Measurements from ENCODE around the gene ANKRD33B.

ANKRD33B gene

GRCh38 chr5:10699281-10699874 is 135.5 kb downstream of the ANKRD33B start:
- no peak for DNase-seq (ENCODE audit: low read depth in 3 of 3)

DNA sequence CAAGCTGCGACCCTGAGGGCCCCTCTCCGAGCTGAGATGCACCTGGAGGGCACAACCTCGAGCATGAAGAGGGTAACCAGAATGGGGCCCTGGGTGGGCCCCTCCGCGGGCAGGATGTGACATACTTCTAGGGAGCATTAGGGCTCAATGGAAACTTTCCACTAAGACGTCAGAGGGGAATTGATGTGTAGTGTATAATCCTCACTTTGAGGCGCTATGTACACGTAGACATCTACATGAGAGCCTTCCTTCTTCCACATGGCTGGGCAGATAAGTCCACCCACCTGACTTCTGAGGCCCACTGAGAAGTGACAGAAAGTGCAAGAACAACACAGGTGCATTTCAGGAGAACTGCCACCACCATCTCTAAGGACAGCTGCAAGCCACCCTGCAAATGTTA is 136.1 kb downstream of the ANKRD33B start:
- DNase-seq (ENCODE audit: low read depth in 3 of 3): no peak

DNA sequence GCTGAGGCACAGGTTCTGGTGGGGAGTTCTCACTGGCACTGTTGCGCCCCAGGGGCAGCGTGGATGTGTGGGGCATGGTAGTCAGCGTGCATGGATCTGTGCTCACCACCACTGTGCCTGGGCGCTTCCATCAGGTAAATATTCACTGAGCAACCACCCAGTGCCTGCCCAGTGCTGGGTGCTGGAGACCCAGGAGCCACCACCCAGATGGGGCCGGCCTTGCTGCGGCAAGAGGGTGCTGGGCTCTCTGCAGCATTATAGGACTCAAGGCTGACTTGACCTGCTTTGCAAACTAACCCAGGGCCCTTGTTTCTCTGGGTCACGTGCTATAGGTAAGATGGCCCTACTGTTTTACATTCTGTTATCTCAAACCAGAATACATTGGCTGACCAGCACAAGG is 136.6 kb downstream of the ANKRD33B start:
- DNase-seq (ENCODE audit: low read depth in 3 of 3): no peak

- no peak for DNase-seq (ENCODE audit: low read depth in 3 of 3)
Measured at GRCh38 chr5:10701567-10702039, 137.7 kb downstream of the ANKRD33B start.

DNA sequence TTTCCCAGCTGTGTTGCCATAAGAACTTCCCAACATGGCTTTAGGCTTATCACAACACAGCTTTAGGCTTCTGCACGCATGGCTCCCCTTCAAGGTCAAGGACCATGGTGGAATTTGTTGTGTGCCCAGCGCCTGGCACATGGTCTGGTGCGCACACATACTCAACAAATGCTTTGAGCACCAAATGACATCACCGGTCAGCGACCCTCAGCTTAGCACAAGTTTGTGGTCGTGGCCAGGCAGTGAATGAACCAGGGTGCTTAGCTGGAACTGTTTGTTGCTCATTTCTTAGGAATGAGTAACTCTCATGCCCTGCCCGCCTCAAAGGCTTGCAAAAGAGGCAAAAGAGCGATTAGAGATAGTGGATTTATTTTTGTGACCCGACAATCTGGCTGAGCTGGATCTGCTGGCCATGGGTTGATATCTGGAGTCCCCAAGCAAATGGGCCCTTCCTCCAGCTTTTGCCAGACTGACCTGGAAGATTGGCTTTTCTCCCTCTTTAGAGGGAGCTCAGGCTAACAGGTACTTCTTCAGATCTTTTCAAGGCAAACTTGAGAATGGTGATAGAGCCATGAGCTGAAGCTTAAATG is 138.3 kb downstream of the ANKRD33B start:
- no peak for DNase-seq (ENCODE audit: low read depth in 3 of 3)

DNA sequence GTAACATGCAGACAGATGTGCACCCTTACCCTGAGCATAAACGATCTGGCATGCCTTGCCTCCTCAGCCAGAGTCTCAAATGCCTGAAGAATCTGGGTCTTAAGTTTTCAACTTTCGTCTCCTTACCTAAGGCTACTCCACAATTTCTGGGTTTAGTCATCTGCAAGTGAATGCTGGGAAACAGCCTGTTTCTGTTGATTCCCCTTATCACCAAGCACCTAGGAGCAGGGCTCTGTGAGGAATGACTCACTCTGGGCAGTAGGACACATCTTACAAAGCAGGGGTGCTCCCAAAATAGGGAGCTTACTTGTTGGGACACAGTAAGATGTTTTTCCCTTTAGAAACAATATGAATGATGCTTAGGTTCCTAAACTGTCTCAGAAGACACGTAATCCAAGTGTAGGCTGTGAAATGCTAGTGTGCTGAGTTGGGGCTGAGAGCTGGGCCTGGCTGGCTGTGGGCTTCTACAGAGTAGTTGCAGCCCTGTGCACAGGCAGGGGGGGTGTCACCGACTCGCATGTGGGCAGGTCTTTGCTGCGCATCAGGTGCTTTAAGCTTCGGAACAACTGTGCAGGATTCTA is 139.1 kb downstream of the ANKRD33B start:
- no peak for DNase-seq (ENCODE audit: low read depth in 3 of 3)

- no peak for DNase-seq (ENCODE audit: low read depth in 3 of 3)
Measured at GRCh38 chr5:10703676-10704075, 139.8 kb downstream of the ANKRD33B start.

DNA sequence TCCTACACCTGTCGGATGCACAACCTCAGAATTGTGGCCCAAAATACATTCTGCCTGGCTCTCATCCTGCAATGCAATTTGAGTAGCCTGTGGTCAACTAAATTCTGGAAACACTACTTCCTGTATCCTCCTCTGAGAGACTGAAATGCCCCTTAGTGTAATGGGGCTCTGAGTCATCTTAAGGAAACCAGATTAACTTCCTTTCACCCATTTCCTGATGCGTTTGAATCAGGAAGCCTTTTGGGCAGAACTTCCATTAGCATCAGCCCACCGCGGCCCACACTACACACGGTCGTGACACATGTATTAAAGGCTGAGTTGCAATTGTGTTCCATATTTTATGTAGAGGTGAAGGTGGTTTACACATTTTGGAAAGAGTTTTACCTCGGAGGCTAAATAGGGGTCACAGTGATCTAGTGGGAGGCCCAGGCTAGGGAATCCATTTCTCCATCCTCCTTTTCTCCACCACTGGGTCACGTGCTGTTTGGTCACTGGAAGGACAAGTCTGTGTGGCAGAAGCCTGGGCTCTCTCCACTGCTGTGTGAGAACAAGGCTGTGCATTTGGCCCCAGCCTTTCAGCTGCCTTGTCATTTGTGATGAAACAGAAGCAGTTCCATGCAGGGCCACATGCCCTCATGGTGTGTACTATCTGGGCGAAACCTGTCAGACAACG is 141.2 kb downstream of the ANKRD33B start:
- no peak for DNase-seq (ENCODE audit: low read depth in 3 of 3)

- DNase-seq (ENCODE audit: low read depth in 3 of 3): no peak
Measured at GRCh38 chr5:10705747-10706146, 141.9 kb downstream of the ANKRD33B start.

GRCh38 chr5:10706326-10706725 is 142.5 kb downstream of the ANKRD33B start:
- no peak for DNase-seq (ENCODE audit: low read depth in 3 of 3)
